ENCODE data around the gene CCNB3. TPM values are rescaled to one million over a fixed set of nuclear protein-coding genes. Genes with fewer than 3 reads are reported as not detected.
A peak's percentile ranks its signal among the peaks of the same experiment; 100 is the strongest.

The CCNB3 gene
- total and polyA plus RNA-seq, 9 of the 15 experiments (the other 6 are each of a cell fraction or from before 2014, with no cell fraction given): 0.05 to 0.25 (median 0.08) TPM; not detected in 3

GRCh38 chrX:50198348-50198747, 6.2 kb upstream of the CCNB3 start (continued):
- TF ChIP-seq MITF (IDR thresholded peaks at IDR 0.05) (no peak), U2AF1 (optimal IDR thresholded peaks at IDR 0.05; ENCODE audit: low read depth, low read length) (no peak), CBX1 (IDR thresholded peaks at IDR 0.05; ENCODE audit: low read depth) (no peak), MAZ (CRISPR knock-in tag; conservative IDR thresholded peaks at IDR 0.05 in 1 of 2, IDR thresholded peaks at IDR 0.05 in 1 of 2) (peak in 1 of 2 experiments; percentile 64; a peak in 1 of 4 replicates), PCBP1 (IDR thresholded peaks at IDR 0.05; ENCODE audit: low read depth, low read length, poor library complexity, severe bottlenecking) (no peak), EGR1 (conservative IDR thresholded peaks at IDR 0.05) (peak; percentile 32; the same call in 1 of the 2 replicates), NFYB (IDR thresholded peaks at IDR 0.05; ENCODE audit: extremely low read depth, insufficient read length) (no peak), ZNF764 (CRISPR knock-in tag; IDR thresholded peaks at IDR 0.05; ENCODE audit: low read depth) (no peak), FUS (optimal IDR thresholded peaks at IDR 0.05; ENCODE audit: low read depth, low read length) (no peak), ZNF583 (CRISPR knock-in tag; IDR thresholded peaks at IDR 0.05) (no peak), TEAD4 (IDR thresholded peaks at IDR 0.05; ENCODE audit: low read length) (peak; percentile 99), TEAD4 (CRISPR knock-in tag; IDR thresholded peaks at IDR 0.05; ENCODE audit: borderline replicate concordance) (no peak), CBX2 (IDR thresholded peaks at IDR 0.05; ENCODE audit: insufficient read depth, low read length, poor library complexity, severe bottlenecking) (no peak), POLR2G (IDR thresholded peaks at IDR 0.05; ENCODE audit: low read depth, low read length) (no peak), CTBP1 (IDR thresholded peaks at IDR 0.05; ENCODE audit: borderline replicate concordance) (peak; percentile 90), ZNF717 (CRISPR knock-in tag; IDR thresholded peaks at IDR 0.05) (no peak), ZNF274 (IDR thresholded peaks at IDR 0.05; ENCODE audit: borderline replicate concordance, low read depth, low read length) (peak; percentile 27; the same call in 1 of the 2 replicates), GABPA (tag; conservative IDR thresholded peaks at IDR 0.05; ENCODE audit: low read depth) (no peak), ZNF134 (CRISPR knock-in tag; conservative IDR thresholded peaks at IDR 0.05) (no peak), POLR2B (IDR thresholded peaks at IDR 0.05; ENCODE audit: low read depth, partially characterized antibody) (no peak), TCF3 (CRISPR knock-in tag; IDR thresholded peaks at IDR 0.05) (peak; percentile 90), MYNN (IDR thresholded peaks at IDR 0.05) (peak; percentile 68), MYNN (CRISPR knock-in tag; IDR thresholded peaks at IDR 0.05) (no peak), ATF1 (CRISPR knock-in tag; IDR thresholded peaks at IDR 0.05) (no peak), ATF1 (tag; IDR thresholded peaks at IDR 0.05) (peak; percentile 73), E2F3 (CRISPR knock-in tag; IDR thresholded peaks at IDR 0.05) (no peak), PYGO2 (tag; IDR thresholded peaks at IDR 0.05) (0 out of 2 replicates have a peak, but pooled peaks have one; percentile 42)
- TF ChIP-seq, protein P1, sequence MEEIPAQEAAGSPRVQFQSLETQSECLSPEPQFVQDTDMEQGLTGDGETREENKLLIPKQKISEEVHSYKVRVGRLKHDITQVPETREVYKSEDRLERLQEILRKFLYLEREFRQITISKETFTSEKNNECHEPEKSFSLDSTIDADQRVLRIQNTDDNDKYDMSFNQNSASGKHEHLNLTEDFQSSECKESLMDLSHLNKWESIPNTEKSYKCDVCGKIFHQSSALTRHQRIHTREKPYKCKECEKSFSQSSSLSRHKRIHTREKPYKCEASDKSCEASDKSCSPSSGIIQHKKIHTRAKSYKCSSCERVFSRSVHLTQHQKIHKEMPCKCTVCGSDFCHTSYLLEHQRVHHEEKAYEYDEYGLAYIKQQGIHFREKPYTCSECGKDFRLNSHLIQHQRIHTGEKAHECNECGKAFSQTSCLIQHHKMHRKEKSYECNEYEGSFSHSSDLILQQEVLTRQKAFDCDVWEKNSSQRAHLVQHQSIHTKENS (CRISPR knock-in tag; IDR thresholded peaks at IDR 0.05): no peak
- TF ChIP-seq, protein P2, sequence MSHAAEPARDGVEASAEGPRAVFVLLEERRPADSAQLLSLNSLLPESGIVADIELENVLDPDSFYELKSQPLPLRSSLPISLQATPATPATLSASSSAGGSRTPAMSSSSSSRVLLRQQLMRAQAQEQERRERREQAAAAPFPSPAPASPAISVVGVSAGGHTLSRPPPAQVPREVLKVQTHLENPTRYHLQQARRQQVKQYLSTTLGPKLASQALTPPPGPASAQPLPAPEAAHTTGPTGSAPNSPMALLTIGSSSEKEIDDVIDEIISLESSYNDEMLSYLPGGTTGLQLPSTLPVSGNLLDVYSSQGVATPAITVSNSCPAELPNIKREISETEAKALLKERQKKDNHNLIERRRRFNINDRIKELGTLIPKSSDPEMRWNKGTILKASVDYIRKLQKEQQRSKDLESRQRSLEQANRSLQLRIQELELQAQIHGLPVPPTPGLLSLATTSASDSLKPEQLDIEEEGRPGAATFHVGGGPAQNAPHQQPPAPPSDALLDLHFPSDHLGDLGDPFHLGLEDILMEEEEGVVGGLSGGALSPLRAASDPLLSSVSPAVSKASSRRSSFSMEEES (CRISPR knock-in tag; IDR thresholded peaks at IDR 0.05): no peak

Measured in K562 (cell line).